Adipose tissue (tissue), 3 donors: ENCODE data around the gene WDR91. TPM values are rescaled to one million over a fixed set of nuclear protein-coding genes. Genes with fewer than 3 reads are reported as not detected.
"Not testable (repeated sequence)": the region's sequence is repeated elsewhere in the genome, so short reads cannot be mapped to it uniquely, and the experiment has no call there.

Source experiments
- H3K27ac ChIP-seq: one replicate; pipeline ENCODE4 v1.5.1; 2013; ENCODE audit warnings: low read depth, low read length
- WGBS, 3 donors: extraction: QIAGEN DNeasy Blood & Tissue Kit; methylation state at CpG; one replicate each; pipeline ENCODE4 v1.1.7; 2013; 5-methylcytosine and 5-hydroxymethylcytosine counted together
- polyA plus RNA-seq, 3 donors: library from polyadenylated mRNA; stranded (reverse); fragments of 200-250 nt; gene quantifications; one replicate each; pipeline ENCODE4 v1.2.3, GENCODE V29; 2013
- donor health status: healthy with polysubstance abuse.
- donor health status: Bipolar disorder and iron deficiency.
- donor health status: healthy.

WDR91 gene
- polyA plus RNA-seq, 3 donors, result 7.3 to 18.4 (median 7.9) TPM

- 94 to 98% (median 94%) methylated on average over 5 of the region's 5 CpGs for WGBS, 3 donors
- no peak overlapping the region for H3K27ac ChIP-seq
These were observed 24.5 kb upstream of the WDR91 start for GRCh38 chr7:135235841-135236240.

GRCh38 chr7:135234727-135235126, 23.4 kb upstream of the WDR91 start:
- H3K27ac ChIP-seq, result no peak overlapping the region
- 60 to 83% (median 79%) methylated on average over 4 of the region's 4 CpGs for WGBS, 3 donors

- 91 to 94% (median 91%) methylated on average over 14 of the region's 14 CpGs for WGBS, 3 donors
- H3K27ac ChIP-seq, result not testable (repeated sequence)
These were observed 22.8 kb upstream of the WDR91 start for GRCh38 chr7:135234095-135234494.

GRCh38 chr7:135233570-135233969, 22.2 kb upstream of the WDR91 start, which contains the start of gene STRA8:
Gene STRA8, plus strand, starts transcription at chr7:135233838. Its CDS starts 6,687 bp downstream, at chr7:135240525.
- no peak within 1 kb of the TSS for H3K27ac ChIP-seq
- WGBS, 3 donors, result 94 to 95% (median 95%) methylated on average over 23 to 28 of the region's 28 CpGs

GRCh38 chr7:135232720-135233119, 21.4 kb upstream of the WDR91 start:
- no peak overlapping the region for H3K27ac ChIP-seq
- 87 to 91% (median 91%) methylated on average over 13 of the region's 13 CpGs for WGBS, 3 donors

GRCh38 chr7:135232087-135232486, 20.8 kb upstream of the WDR91 start:
- WGBS, 3 donors, result 93 to 96% (median 94%) methylated on average over 6 of the region's 6 CpGs

GRCh38 chr7:135231686-135232085, 20.4 kb upstream of the WDR91 start:
- no peak overlapping the region for H3K27ac ChIP-seq

More at GRCh38 chr7:135232087-135232486, 20.8 kb upstream of the WDR91 start:
- H3K27ac ChIP-seq, result no peak overlapping the region

- 36 to 66% (median 38%) methylated on average over 1 of the region's 1 CpG for WGBS, 3 donors
- H3K27ac ChIP-seq, result no peak overlapping the region
These were observed 12.7 kb upstream of the WDR91 start for GRCh38 chr7:135224027-135224426.

GRCh38 chr7:135217645-135218509, 6.6 kb upstream of the WDR91 start:
- WGBS, 3 donors, result 32 to 89% (median 88%) methylated on average over 5 of the region's 5 CpGs
- no peak overlapping the region for H3K27ac ChIP-seq

- H3K27ac ChIP-seq, result no peak overlapping the region
- WGBS, 3 donors, result 81 to 86% (median 85%) methylated on average over 3 of the region's 3 CpGs
These were observed 4.4 kb upstream of the WDR91 start for GRCh38 chr7:135215698-135216097.

GRCh38 chr7:135215180-135215579, 3.9 kb upstream of the WDR91 start:
- 78 to 89% (median 89%) methylated on average over 4 of the region's 4 CpGs for WGBS, 3 donors
- H3K27ac ChIP-seq, result no peak overlapping the region

GRCh38 chr7:135213831-135214230, 2.5 kb upstream of the WDR91 start:
- H3K27ac ChIP-seq, result no peak overlapping the region
- 66 to 92% (median 90%) methylated on average over 2 of the region's 2 CpGs for WGBS, 3 donors

GRCh38 chr7:135211946-135212685, 790 bp upstream of the WDR91 start:
- WGBS, 3 donors, result 40 to 54% (median 51%) methylated on average over 29 to 30 of the region's 30 CpGs
- H3K27ac ChIP-seq, result not testable (repeated sequence)

GRCh38 chr7:135210888-135211178, 493 bp downstream of the WDR91 start:
- WGBS, 3 donors, result 1% methylated on average over 13 of the region's 13 CpGs
- no peak overlapping the region for H3K27ac ChIP-seq

GRCh38 chr7:135209225-135209834, 2.0 kb downstream of the WDR91 start:
- 30 to 86% (median 84%) methylated on average over 7 of the region's 7 CpGs for WGBS, 3 donors
- no peak overlapping the region for H3K27ac ChIP-seq

- no peak overlapping the region for H3K27ac ChIP-seq
- WGBS, 3 donors, result 33 to 79% (median 69%) methylated on average over 6 of the region's 6 CpGs
These were observed 3.1 kb downstream of the WDR91 start for GRCh38 chr7:135208102-135208793.

- no peak overlapping the region for H3K27ac ChIP-seq
- 56 to 86% (median 83%) methylated on average over 8 of the region's 8 CpGs for WGBS, 3 donors
These were observed 3.8 kb downstream of the WDR91 start for GRCh38 chr7:135207406-135208101.

GRCh38 chr7:135206941-135207391, 4.4 kb downstream of the WDR91 start:
- WGBS, 3 donors, result 73 to 78% (median 76%) methylated on average over 7 of the region's 7 CpGs

More at GRCh38 chr7:135206941-135207391, 4.4 kb downstream of the WDR91 start:
- no peak overlapping the region for H3K27ac ChIP-seq
